Loucy (cell line): Measurements from ENCODE around the gene LGR5.

ENCODE experiments used
- EZH2phosphoT487 ChIP-seq: fragments of 200-600 bp; IDR thresholded peaks from 2 replicates; pipeline ENCODE4 v1.6.1; 2018; ENCODE audit warnings: antibody characterized with exemption, mild to moderate bottlenecking, moderate library complexity, borderline replicate concordance
- TF ChIP-seq, protein P1 (sequence below): fragments of 200-600 bp; sonication (generic); conservative IDR thresholded peaks from 2 replicates; pipeline ENCODE4 v1.5.1; 2014; ENCODE audit warnings: mild to moderate bottlenecking, antibody characterized with exemption, low read length

DNA sequence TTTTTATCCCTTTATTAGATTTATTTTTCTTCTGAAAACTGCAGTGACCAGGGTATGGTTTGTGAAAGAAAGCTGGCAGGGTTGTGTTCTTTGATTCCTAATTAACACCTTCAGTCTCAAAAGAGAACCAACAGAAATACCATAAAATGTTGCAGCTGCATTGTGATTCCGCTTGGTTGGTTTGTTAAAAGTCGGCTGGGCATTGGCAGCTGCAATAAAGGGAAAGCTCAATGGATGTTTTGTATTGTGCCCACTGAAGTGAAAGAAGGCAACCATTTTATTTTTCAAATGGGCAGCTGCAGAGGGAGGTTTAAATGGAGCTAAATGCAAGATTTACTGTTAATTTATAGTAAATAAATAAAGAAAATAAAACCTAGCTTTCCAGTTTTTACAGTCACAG is 16.7 kb downstream of the LGR5 start:
- TF ChIP-seq, protein P1, sequence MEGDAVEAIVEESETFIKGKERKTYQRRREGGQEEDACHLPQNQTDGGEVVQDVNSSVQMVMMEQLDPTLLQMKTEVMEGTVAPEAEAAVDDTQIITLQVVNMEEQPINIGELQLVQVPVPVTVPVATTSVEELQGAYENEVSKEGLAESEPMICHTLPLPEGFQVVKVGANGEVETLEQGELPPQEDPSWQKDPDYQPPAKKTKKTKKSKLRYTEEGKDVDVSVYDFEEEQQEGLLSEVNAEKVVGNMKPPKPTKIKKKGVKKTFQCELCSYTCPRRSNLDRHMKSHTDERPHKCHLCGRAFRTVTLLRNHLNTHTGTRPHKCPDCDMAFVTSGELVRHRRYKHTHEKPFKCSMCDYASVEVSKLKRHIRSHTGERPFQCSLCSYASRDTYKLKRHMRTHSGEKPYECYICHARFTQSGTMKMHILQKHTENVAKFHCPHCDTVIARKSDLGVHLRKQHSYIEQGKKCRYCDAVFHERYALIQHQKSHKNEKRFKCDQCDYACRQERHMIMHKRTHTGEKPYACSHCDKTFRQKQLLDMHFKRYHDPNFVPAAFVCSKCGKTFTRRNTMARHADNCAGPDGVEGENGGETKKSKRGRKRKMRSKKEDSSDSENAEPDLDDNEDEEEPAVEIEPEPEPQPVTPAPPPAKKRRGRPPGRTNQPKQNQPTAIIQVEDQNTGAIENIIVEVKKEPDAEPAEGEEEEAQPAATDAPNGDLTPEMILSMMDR = no peak
- no peak for TF ChIP-seq EZH2phosphoT487
